ENCODE measurements around the gene NDUFS4.
"Not testable (repeated sequence)": the region's sequence is repeated elsewhere in the genome, so short reads cannot be mapped to it uniquely, and the experiment has no call there.

The NDUFS4 gene

DNA sequence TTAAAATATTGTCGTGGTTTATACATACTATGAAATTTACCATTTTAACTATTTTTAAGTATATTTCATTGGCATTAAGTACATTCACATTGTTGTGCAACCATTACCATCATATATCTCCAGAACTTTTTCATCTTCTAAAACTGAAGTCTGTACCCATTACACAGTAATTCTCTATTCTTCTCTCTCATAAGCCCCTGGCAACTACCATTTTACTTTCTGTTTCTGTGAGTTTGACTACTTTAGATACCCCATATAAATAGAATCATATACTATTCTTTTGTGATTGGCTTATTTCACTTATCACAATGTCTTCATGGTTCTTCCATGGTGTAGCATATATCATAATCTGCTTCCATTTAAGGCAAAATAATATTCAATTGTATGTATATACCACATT is 30.3 kb downstream of the NDUFS4 start:
- TF ChIP-seq, protein P1, sequence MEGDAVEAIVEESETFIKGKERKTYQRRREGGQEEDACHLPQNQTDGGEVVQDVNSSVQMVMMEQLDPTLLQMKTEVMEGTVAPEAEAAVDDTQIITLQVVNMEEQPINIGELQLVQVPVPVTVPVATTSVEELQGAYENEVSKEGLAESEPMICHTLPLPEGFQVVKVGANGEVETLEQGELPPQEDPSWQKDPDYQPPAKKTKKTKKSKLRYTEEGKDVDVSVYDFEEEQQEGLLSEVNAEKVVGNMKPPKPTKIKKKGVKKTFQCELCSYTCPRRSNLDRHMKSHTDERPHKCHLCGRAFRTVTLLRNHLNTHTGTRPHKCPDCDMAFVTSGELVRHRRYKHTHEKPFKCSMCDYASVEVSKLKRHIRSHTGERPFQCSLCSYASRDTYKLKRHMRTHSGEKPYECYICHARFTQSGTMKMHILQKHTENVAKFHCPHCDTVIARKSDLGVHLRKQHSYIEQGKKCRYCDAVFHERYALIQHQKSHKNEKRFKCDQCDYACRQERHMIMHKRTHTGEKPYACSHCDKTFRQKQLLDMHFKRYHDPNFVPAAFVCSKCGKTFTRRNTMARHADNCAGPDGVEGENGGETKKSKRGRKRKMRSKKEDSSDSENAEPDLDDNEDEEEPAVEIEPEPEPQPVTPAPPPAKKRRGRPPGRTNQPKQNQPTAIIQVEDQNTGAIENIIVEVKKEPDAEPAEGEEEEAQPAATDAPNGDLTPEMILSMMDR (IDR thresholded peaks at IDR 0.05): no peak
- no peak for TF ChIP-seq ZFX (IDR thresholded peaks at IDR 0.05; ENCODE audit: borderline replicate concordance)
- no peak overlapping the region for H3K27ac ChIP-seq

DNA sequence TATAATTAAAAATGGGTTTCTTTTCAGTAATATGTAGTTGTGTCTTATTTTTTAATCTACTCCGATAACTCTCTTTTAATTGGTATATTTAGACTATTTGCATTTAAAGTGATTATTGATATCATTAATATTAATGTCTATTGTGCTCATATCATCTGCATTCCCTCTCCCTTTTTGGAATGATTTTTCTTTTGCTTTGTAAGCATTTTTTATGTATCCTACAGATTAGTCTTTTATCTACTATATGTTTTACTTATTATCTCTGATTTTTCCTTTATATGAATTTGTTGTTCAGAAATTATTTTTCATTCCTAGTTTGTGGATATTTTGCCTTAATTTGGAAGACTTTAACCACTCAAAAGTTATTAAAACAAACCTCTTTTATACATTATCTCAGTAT is 34.0 kb downstream of the NDUFS4 start:
- TF ChIP-seq, protein P1 (IDR thresholded peaks at IDR 0.05): no peak
- TF ChIP-seq ZFX (IDR thresholded peaks at IDR 0.05; ENCODE audit: borderline replicate concordance): no peak
- no peak overlapping the region for H3K27ac ChIP-seq

DNA sequence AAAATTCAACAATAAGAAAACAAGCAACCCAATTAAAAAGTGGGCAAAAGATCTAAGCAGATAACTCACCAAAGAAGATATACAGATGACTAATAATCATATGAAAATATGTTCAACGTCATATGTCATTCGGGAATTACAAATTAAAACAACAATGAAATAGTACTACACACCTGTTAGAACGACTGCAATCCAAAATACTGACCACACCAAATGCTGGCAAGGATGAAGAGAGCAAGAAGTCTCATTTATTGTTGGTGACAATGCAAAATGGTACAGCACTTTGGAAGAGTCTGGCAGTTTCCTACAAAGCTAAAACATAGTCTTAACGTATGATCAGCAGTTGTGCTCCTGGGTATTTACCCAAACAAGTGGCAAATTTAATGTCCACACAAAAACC is 37.5 kb downstream of the NDUFS4 start:
- no peak overlapping the region for H3K27ac ChIP-seq
- no peak for TF ChIP-seq ZFX (IDR thresholded peaks at IDR 0.05; ENCODE audit: borderline replicate concordance)
- TF ChIP-seq, protein P1 (IDR thresholded peaks at IDR 0.05): no peak

DNA sequence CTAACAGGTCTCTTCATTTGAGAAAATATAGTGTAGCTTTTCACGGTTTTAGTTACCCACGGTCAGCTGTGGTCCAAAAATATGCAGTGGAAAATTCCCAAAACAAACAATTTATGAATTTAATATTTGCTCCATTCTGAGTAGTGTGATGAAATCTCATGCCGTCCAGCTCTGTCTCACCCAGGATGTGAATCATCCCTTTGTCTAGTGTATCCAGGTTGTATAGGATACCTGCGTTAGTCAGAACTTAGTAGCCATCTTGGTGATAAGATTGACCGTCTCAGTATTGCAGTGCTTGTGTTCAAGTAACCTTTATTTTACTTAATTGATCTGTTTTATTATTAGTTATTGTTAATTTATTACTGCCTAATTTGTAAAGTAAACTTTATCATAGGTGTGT is 41.1 kb downstream of the NDUFS4 start:
- no peak for TF ChIP-seq ZFX (IDR thresholded peaks at IDR 0.05; ENCODE audit: borderline replicate concordance)
- TF ChIP-seq, protein P1 (IDR thresholded peaks at IDR 0.05): no peak

DNA sequence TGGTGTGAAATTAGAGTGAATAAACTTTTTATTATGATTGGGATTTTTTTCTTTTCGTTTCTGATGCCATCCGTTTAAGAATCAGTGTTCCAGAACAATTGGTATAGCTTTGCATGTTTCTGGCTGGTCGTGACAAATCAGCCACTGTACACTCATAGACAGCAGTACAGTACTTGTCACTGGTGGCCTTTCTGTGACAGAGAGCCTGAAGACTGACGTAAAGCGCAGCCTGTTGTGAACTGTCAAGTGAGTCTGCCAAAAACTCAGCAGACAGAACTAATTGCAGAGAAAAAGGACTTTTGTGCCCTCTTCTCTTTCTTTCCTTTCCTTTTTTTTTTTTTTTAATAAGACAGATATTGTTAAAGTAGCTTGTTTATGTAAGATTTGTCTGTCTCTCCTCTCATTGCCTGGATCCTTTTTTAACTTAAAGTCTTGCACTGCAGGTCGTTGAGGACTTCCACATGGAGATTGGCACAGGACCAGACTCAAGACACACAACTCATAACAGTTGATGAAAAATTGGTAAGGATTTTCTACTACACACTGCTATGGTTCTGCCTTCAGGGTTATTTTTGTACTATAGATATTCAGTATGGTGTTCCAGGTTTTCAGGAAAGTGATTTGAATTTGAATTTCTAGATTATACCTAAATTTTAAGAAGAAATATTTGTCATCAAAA is 42.7 kb downstream of the NDUFS4 start:
- H3K27ac ChIP-seq: no peak overlapping the region
- TF ChIP-seq, protein P1 (IDR thresholded peaks at IDR 0.05): no peak
- no peak for TF ChIP-seq ZFX (IDR thresholded peaks at IDR 0.05; ENCODE audit: borderline replicate concordance)

More for the DNA sequence above, 41.1 kb downstream of the NDUFS4 start:
- H3K27ac ChIP-seq: no peak overlapping the region

DNA sequence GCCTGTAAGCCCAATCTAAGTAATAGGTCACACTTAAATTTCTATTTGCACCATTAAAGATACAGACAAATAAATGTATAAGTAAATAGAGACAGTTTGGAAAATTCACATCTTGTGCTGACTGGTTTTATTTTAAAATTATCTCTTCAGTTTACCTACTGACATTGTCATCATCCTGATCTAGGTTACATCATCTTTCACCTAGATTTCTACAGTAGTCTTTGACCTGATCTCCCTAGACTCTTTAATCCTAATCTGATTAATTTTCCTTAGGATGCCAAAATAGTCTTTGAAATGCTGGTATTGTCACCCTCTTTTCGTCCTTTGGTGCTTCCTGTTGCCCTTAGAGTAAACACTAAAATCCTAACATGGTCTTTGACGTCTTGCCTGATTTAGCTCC is 43.9 kb downstream of the NDUFS4 start:
- no peak overlapping the region for H3K27ac ChIP-seq
- TF ChIP-seq, protein P1 (IDR thresholded peaks at IDR 0.05): no peak

DNA sequence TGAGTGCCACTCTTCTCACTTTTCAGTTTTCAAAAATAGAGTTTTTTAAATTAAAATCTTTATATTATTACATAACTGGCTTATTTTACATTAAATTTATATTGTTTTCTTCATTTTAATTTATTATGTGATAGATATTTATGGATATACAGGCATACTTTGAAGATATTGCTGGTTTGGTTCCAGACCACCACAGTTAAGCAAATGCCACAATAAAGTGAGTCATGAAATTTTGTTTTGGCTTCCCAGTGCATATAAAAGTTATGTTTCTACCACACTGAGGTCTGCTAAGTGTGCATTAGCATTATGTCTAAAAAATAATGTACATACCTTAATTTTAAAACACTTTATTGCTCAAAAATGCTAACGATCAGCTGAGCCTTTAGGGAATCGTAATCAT is 47.4 kb downstream of the NDUFS4 start:
- TF ChIP-seq, protein P1 (IDR thresholded peaks at IDR 0.05): no peak
- TF ChIP-seq ZFX (IDR thresholded peaks at IDR 0.05; ENCODE audit: borderline replicate concordance): no peak
- no peak overlapping the region for H3K27ac ChIP-seq

DNA sequence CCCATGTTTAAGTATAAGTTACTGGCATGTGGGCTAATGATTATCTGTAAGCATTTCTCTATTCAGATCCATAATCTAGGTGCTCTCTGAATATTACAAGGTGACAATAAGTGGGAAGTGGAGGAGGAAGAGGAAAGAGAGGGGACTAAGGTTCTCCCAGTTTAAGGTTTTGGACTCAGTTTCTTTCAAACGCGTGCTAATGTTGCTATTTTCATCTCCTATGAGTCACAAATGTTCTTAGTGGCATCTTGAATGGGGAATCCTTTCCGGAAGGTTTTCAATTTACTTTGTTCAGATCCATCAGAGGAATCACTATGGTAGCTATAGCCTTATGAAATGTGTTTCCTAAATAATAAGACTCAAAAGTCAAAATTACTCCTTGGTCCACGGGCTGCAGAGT is 48.5 kb downstream of the NDUFS4 start:
- not testable (repeated sequence) for H3K27ac ChIP-seq

All from 22Rv1 (cell line).